Loucy (cell line): Measurements from ENCODE around the gene HPX.

Experiments used
- H2AFZ ChIP-seq: fragments of 200-600 bp; sonication (generic); 2 replicates; pipeline ENCODE4 v1.6.0; 2016; ENCODE audit warnings: antibody characterized with exemption, mild to moderate bottlenecking, low read length, moderate library complexity
- H3F3A ChIP-seq: fragments of 200-600 bp; 2 replicates; pipeline ENCODE4 v1.6.0; 2016; ENCODE audit warnings: antibody characterized with exemption, low read depth, mild to moderate bottlenecking
- H3K27me3 ChIP-seq: fragments of 200-600 bp; sonication (generic); 2 replicates; pipeline ENCODE4 v1.6.1; 2014; ENCODE audit warnings: low read length, mild to moderate bottlenecking; ENCODE audit not compliant: insufficient read depth, poor library complexity, severe bottlenecking
- H3K36me3 ChIP-seq: fragments of 200-600 bp; sonication (generic); 2 replicates; pipeline ENCODE4 v1.6.1; 2016; ENCODE audit warnings: low read length; ENCODE audit not compliant: insufficient read depth
- H3K4me1 ChIP-seq: fragments of 200-600 bp; sonication (generic); 2 replicates; pipeline ENCODE4 v1.5.1; 2014; ENCODE audit warnings: low read length, mild to moderate bottlenecking; ENCODE audit not compliant: insufficient read depth, poor library complexity, severe bottlenecking
- H3K4me2 ChIP-seq: fragments of 200-600 bp; sonication (generic); 2 replicates; pipeline ENCODE4 v1.6.0; 2014; ENCODE audit warnings: antibody characterized with exemption, low read length, low read depth, mild to moderate bottlenecking; ENCODE audit not compliant: poor library complexity, severe bottlenecking
- H3K4me3 ChIP-seq: fragments of 200-600 bp; sonication (generic); 2 replicates; pipeline ENCODE4 v1.5.1; 2014; ENCODE audit warnings: low read length, mild to moderate bottlenecking, mixed read lengths; ENCODE audit not compliant: poor library complexity, severe bottlenecking
- H3K79me2 ChIP-seq: fragments of 200-600 bp; sonication (generic); 2 replicates; pipeline ENCODE4 v1.6.1; 2014; ENCODE audit warnings: low read length; ENCODE audit not compliant: insufficient read depth
- H3K9ac ChIP-seq: fragments of 200-600 bp; sonication (generic); 2 replicates; pipeline ENCODE4 v1.6.0; 2014; ENCODE audit warnings: mild to moderate bottlenecking, low read depth, low read length, moderate library complexity; ENCODE audit not compliant: poor library complexity, severe bottlenecking
- H3K9me2 ChIP-seq: fragments of 200-600 bp; sonication (generic); replicated peaks from 2 replicates; pipeline ENCODE4 v1.6.1; 2016; ENCODE audit warnings: low read depth, low read length, mixed read lengths
- H3K9me3 ChIP-seq: fragments of 200-600 bp; sonication (generic); 2 replicates; pipeline ENCODE4 v1.6.1; 2014; ENCODE audit warnings: mild to moderate bottlenecking, antibody characterized with exemption, low read length, low read depth; ENCODE audit not compliant: insufficient read depth
- H4K20me1 ChIP-seq: fragments of 200-600 bp; sonication (generic); 2 replicates; pipeline ENCODE4 v1.6.0; 2014; ENCODE audit warnings: antibody characterized with exemption, low read length, mild to moderate bottlenecking; ENCODE audit not compliant: insufficient read depth, poor library complexity, severe bottlenecking
- CTCF ChIP-seq: fragments of 200-600 bp; sonication (generic); conservative IDR thresholded peaks from 2 replicates; pipeline ENCODE4 v1.5.1; 2014; ENCODE audit warnings: mild to moderate bottlenecking, antibody characterized with exemption, low read length
- EZH2phosphoT487 ChIP-seq: fragments of 200-600 bp; IDR thresholded peaks from 2 replicates; pipeline ENCODE4 v1.6.1; 2018; ENCODE audit warnings: antibody characterized with exemption, mild to moderate bottlenecking, moderate library complexity, borderline replicate concordance

HPX gene

GRCh38 chr11:6405052-6405667 lies 35.6 kb downstream of the HPX start:
- Histone ChIP-seq H2AFZ (no peak overlapping the region), H3F3A (no peaks in the 10 kb centered on the region), H3K9me2 (no peaks in the 10 kb centered on the region), H3K27me3 (no peaks in the 10 kb centered on the region), H3K9ac (no peak overlapping the region), H3K9me3 (no peaks in the 10 kb centered on the region), H4K20me1 (no peaks in the 10 kb centered on the region), H3K4me2 (no peak overlapping the region), H3K4me1 (peaks cover 34% of the 10 kb centered on the region), H3K4me3 (no peak overlapping the region), H3K79me2 (no peaks in the 10 kb centered on the region), H3K36me3 (no peaks in the 10 kb centered on the region)
- TF ChIP-seq EZH2phosphoT487 (no peak), CTCF (no peak)

- no peak overlapping the region for H3K4me2 ChIP-seq
- no peaks in the 10 kb centered on the region for H3F3A ChIP-seq
- peaks cover 34% of the 10 kb centered on the region for H3K4me1 ChIP-seq
- no peaks in the 10 kb centered on the region for H3K36me3 ChIP-seq
- H3K9me2 ChIP-seq = no peaks in the 10 kb centered on the region
- TF ChIP-seq EZH2phosphoT487 (no peak), CTCF (no peak)
- H4K20me1 ChIP-seq = no peaks in the 10 kb centered on the region
- H3K27me3 ChIP-seq = no peaks in the 10 kb centered on the region
- no peak overlapping the region for H3K9ac ChIP-seq
- no peak overlapping the region for H2AFZ ChIP-seq
- H3K9me3 ChIP-seq = no peaks in the 10 kb centered on the region
- H3K79me2 ChIP-seq = no peaks in the 10 kb centered on the region
- no peak overlapping the region for H3K4me3 ChIP-seq
These were observed 36.3 kb downstream of the HPX start for GRCh38 chr11:6404342-6405051.

GRCh38 chr11:6403539-6403938 lies 37.2 kb downstream of the HPX start:
- TF ChIP-seq EZH2phosphoT487 = no peak
- TF ChIP-seq CTCF = no peak
- Histone ChIP-seq H3K9me3 (no peaks in the 10 kb centered on the region), H3K4me1 (peaks cover 34% of the 10 kb centered on the region), H3K4me2 (peak overlapping the region; percentile 98), H3K9me2 (no peaks in the 10 kb centered on the region), H2AFZ (no peak overlapping the region), H3K36me3 (no peaks in the 10 kb centered on the region), H3F3A (no peaks in the 10 kb centered on the region), H3K9ac (peak overlapping the region; percentile 49), H3K4me3 (peak overlapping the region; percentile 71), H3K27me3 (no peaks in the 10 kb centered on the region), H4K20me1 (no peaks in the 10 kb centered on the region), H3K79me2 (no peaks in the 10 kb centered on the region)
